Spleen (tissue), 11 donors: ENCODE measurements around the gene FAM83F. TPM values are rescaled to one million over a fixed set of nuclear protein-coding genes. Genes with fewer than 3 reads are reported as not detected.
A peak's percentile ranks its signal among the peaks of the same experiment; 100 is the strongest.

Experiments used
- DNase-seq: peaks from one replicate; pipeline ENCODE4 v3.0.0-alpha.2; 2020
- H3K27ac ChIP-seq, 8 donors: fragments of 200-600 bp; sonication (generic) in 7 of 8; 1 replicate in 4 of 8; 2 replicates in 4 of 8; pipeline versions ENCODE4 v1.5.0 to v1.8.0; 2016 to 2021; ENCODE audit warnings: inconsistent platforms in 4 of 8, mild to moderate bottlenecking in 4 of 8, moderate library complexity in 1 of 8
- H3K27me3 ChIP-seq, 7 donors: fragments of 200-600 bp; sonication (generic) in 6 of 7; replicated peaks in 1 of 7; 1 replicate in 4 of 7; 2 replicates in 3 of 7; pipeline versions ENCODE4 v1.5.0 to v1.8.0; 2016 to 2021; ENCODE audit warnings: inconsistent platforms in 3 of 7, mild to moderate bottlenecking in 1 of 7
- H3K36me3 ChIP-seq, 6 donors: fragments of 200-600 bp; sonication (generic) in 5 of 6; 1 replicate in 4 of 6; 2 replicates in 2 of 6; pipeline versions ENCODE4 v1.5.0 to v1.8.0; 2016 to 2021; ENCODE audit warnings: inconsistent platforms in 2 of 6
- H3K4me1 ChIP-seq, 6 donors: fragments of 200-600 bp; sonication (generic) in 5 of 6; 1 replicate in 3 of 6; 2 replicates in 3 of 6; pipeline versions ENCODE4 v1.5.0 to v1.8.0; 2016 to 2021; ENCODE audit warnings: inconsistent platforms in 3 of 6
- H3K4me3 ChIP-seq, 8 donors: fragments of 200-600 bp; sonication (generic) in 7 of 8; 1 replicate in 4 of 8; 2 replicates in 4 of 8; pipeline versions ENCODE4 v1.5.0 to v1.8.0; 2016 to 2021; ENCODE audit warnings: inconsistent platforms in 4 of 8, mild to moderate bottlenecking in 4 of 8, moderate library complexity in 2 of 8
- H3K9me3 ChIP-seq, 8 donors: fragments of 200-600 bp; sonication (generic) in 7 of 8; 1 replicate in 4 of 8; 2 replicates in 4 of 8; pipeline versions ENCODE4 v1.5.0 to v1.8.0; 2016 to 2021; ENCODE audit warnings: inconsistent platforms in 4 of 8
- CTCF ChIP-seq, 11 experiments: fragments of 200-600 bp in 7 of 11; fragments of 450-650 bp in 4 of 11; sonication (generic) in 4 of 11; IDR thresholded peaks in 8 of 11; conservative IDR thresholded peaks in 3 of 11; 1 replicate in 7 of 11; 2 replicates in 4 of 11; pipeline versions ENCODE4 v1.4.0 to v1.8.0; 2016 to 2021; ENCODE audit warnings: antibody characterized with exemption in 11 of 11, inconsistent platforms in 4 of 11, mild to moderate bottlenecking in 1 of 11
- POLR2A ChIP-seq, 3 donors: fragments of 450-650 bp; IDR thresholded peaks; one replicate each; pipeline ENCODE4 v1.5.1; 2017; ENCODE audit warnings: antibody characterized with exemption in 3 of 3, mild to moderate bottlenecking in 1 of 3
- POLR2AphosphoS5 ChIP-seq, 3 donors: sonication (generic); formaldehyde crosslinking; IDR thresholded peaks; one replicate each; pipeline ENCODE4 v1.5.1; 2017; ENCODE audit warnings: antibody characterized with exemption in 3 of 3
- WGBS, 5 donors: extraction: QIAGEN DNeasy Blood & Tissue Kit in 3 of 5; methylation state at CpG; one replicate each; pipeline versions ENCODE4 v1.1.5 to v1.1.7; 2013 to 2018; 5-methylcytosine and 5-hydroxymethylcytosine counted together
- intact Hi-C: fragments of 100-400 bp; cut with DNase I; formaldehyde crosslinking; loops from one replicate; pipeline ENCODE4 v1.15.0; 2023; ENCODE audit warnings: low total_unique reads
- polyA plus RNA-seq, 3 donors: library from polyadenylated mRNA; stranded (reverse); fragments of 200-250 nt; gene quantifications; one replicate each; pipeline ENCODE4 v1.2.1, GENCODE V29; 2013
- total RNA-seq, 7 donors: library from RNA; depleted of rRNA in 3 of 7; stranded (reverse); fragments of >200 nt in 3 of 7; fragmentation: NEBNext Ultra II Directional in 4 of 7; extraction: Animal tissue kit (Norgen Biotek cat#: 25700) in 4 of 7; gene quantifications; one replicate each; pipeline versions ENCODE4 v1.1.0 to v1.2.1, GENCODE V29; 2016 to 2021
- donor health status: healthy with polysubstance abuse.
- donor health status: DM: no; HTN: no; CAD: no; lungs with moderate emphysema.
- donor health status: DM: no; HTN: no; CAD: no.
- donor health status: Bipolar disorder and iron deficiency.
- donor health status: healthy.
- donor health status: DM: no; HTN: no; CAD: no.
- donor health status: DM: yes; HTN: yes; CAD: no.

Gene FAM83F
- total and polyA plus RNA-seq, 10 donors = 0.02 to 0.28 (median 0.12) TPM; not detected in 2

GRCh38 chr22:40081662-40082061 is 86.9 kb downstream of the FAM83F start:
- WGBS, 5 donors = 73 to 80% (median 78%) methylated on average over 5 of the region's 5 CpGs
- Histone ChIP-seq H3K36me3 (no peaks in the 10 kb centered on the region), H3K4me3 (no peak overlapping the region), H3K27me3 (no peaks in the 10 kb centered on the region), H3K9me3 (no peaks in the 10 kb centered on the region), H3K4me1 (peaks cover 6 to 99% (median 62%) of the 10 kb centered on the region in 6 donors), H3K27ac (no peak overlapping the region)
- DNase-seq = no peak
- TF ChIP-seq POLR2AphosphoS5 (IDR thresholded peaks at IDR 0.05) = no peak
- TF ChIP-seq CTCF (IDR thresholded peaks at IDR 0.05 in 8 of 11, conservative IDR thresholded peaks at IDR 0.05 in 3 of 11) = no peak
- TF ChIP-seq POLR2A (IDR thresholded peaks at IDR 0.05) = no peak
- intact Hi-C loops = no loop called here

- Histone ChIP-seq H3K27ac (no peak overlapping the region), H3K36me3 (no peaks in the 10 kb centered on the region), H3K9me3 (no peaks in the 10 kb centered on the region), H3K4me1 (peaks cover under 1 to 99% (median 58%) of the 10 kb centered on the region in 6 donors), H3K27me3 (no peaks in the 10 kb centered on the region), H3K4me3 (no peak overlapping the region)
- intact Hi-C loops = no loop called here
- TF ChIP-seq CTCF (IDR thresholded peaks at IDR 0.05 in 8 of 11, conservative IDR thresholded peaks at IDR 0.05 in 3 of 11) = no peak
- TF ChIP-seq POLR2AphosphoS5 (IDR thresholded peaks at IDR 0.05) = no peak
- no peak for TF ChIP-seq POLR2A (IDR thresholded peaks at IDR 0.05)
- 89 to 100% (median 92%) methylated on average over 1 of the region's 1 CpG for WGBS, 5 donors
- no peak for DNase-seq
Observed at GRCh38 chr22:40082184-40082583, 87.4 kb downstream of the FAM83F start.

GRCh38 chr22:40083794-40084193 is 89.0 kb downstream of the FAM83F start:
- Histone ChIP-seq H3K4me1 (peaks cover 0 to 99% (median 59%) of the 10 kb centered on the region in 6 donors), H3K4me3 (no peak overlapping the region), H3K27me3 (no peaks in the 10 kb centered on the region), H3K27ac (no peak overlapping the region), H3K9me3 (no peaks in the 10 kb centered on the region), H3K36me3 (no peaks in the 10 kb centered on the region)
- TF ChIP-seq POLR2A (IDR thresholded peaks at IDR 0.05) = no peak
- no peak for TF ChIP-seq POLR2AphosphoS5 (IDR thresholded peaks at IDR 0.05)
- no peak for TF ChIP-seq CTCF (IDR thresholded peaks at IDR 0.05 in 8 of 11, conservative IDR thresholded peaks at IDR 0.05 in 3 of 11)
- intact Hi-C loops = no loop called here
- WGBS, 5 donors = 74 to 97% (median 91%) methylated on average over 3 of the region's 3 CpGs
- DNase-seq = no peak

- DNase-seq = no peak
- Histone ChIP-seq H3K4me1 (peaks cover 0 to 99% (median 60%) of the 10 kb centered on the region in 6 donors), H3K9me3 (no peaks in the 10 kb centered on the region), H3K27me3 (no peaks in the 10 kb centered on the region), H3K27ac (peak overlapping the region in 1 of 8 donors; percentile 11), H3K36me3 (no peaks in the 10 kb centered on the region), H3K4me3 (no peak overlapping the region)
- TF ChIP-seq POLR2AphosphoS5 (IDR thresholded peaks at IDR 0.05) (no peak), CTCF (IDR thresholded peaks at IDR 0.05 in 8 of 11, conservative IDR thresholded peaks at IDR 0.05 in 3 of 11) (no peak), POLR2A (IDR thresholded peaks at IDR 0.05) (no peak)
- intact Hi-C loops = no loop called here
- WGBS, 5 donors = 91 to 95% (median 93%) methylated on average over 5 of the region's 5 CpGs
Observed at GRCh38 chr22:40084246-40084645, 89.5 kb downstream of the FAM83F start.
